ENCODE data around the gene LIN37. TPM values are rescaled to one million over a fixed set of nuclear protein-coding genes. Genes with fewer than 3 reads are reported as not detected.

The LIN37 gene
- total and polyA plus RNA-seq, 9 of the 15 experiments (the other 6 are each of a cell fraction or from before 2014, with no cell fraction given): 1.2 to 12.5 (median 8.6) TPM

DNA sequence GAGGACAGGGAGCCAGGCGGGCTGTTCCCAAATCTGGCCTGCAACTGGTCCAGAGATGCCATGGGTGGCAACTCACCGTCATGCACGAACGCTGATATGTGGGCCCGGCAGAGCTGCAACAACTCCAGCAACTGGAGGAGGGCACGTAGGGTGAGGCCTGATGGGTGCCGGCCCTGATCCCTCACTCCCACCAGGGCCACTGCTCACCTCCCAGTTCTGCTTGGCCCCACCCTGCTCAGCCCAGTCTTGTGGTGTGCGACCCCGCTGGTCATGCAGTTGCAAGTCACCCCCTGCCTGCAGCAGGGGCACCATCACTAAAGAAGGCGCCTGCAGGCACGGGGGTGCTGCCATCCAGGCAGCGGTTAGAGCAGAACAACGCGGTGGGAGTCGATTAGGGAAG, 43.9 kb downstream of the LIN37 start:
- no TSS peak for BruUV-seq (replicated peaks)
- Histone ChIP-seq H3K4me3 (no peak overlapping the region), H4K20me1 (replicated peaks; ENCODE audit: control insufficient read depth, insufficient read depth, low read length) (no peaks in the 10 kb centered on the region), H3K4me2 (ENCODE audit: insufficient read depth, low read length) (no peak overlapping the region), H3K9me3 (replicated peaks; ENCODE audit: control insufficient read depth, insufficient read depth, low read depth, low read length) (no peaks in the 10 kb centered on the region), H3K27me3 (ENCODE audit: control insufficient read depth in 2 of 2, insufficient read depth in 2 of 2, low read length in 2 of 2) (no peaks in the 10 kb centered on the region; a peak in 1 of 5 replicates), H3K9me1 (ENCODE audit: control insufficient read depth, insufficient read depth, low read length) (no peaks in the 10 kb centered on the region), H2AFZ (ENCODE audit: low read depth, low read length) (no peak overlapping the region), H3K36me3 (ENCODE audit: control insufficient read depth, insufficient read depth, low read length) (no peaks in the 10 kb centered on the region), H3K79me2 (ENCODE audit: control insufficient read depth, insufficient read depth, low read length) (no peaks in the 10 kb centered on the region), H3K4me1 (replicated peaks in 1 of 2; ENCODE audit: control insufficient read depth in 2 of 2, insufficient read depth in 2 of 2, low read length in 2 of 2) (peaks cover 0 to 53% of the 10 kb centered on the region in 2 experiments; a peak in 3 of 5 replicates), H3K27ac (ENCODE audit: extremely low read depth, low read depth, low read length) (no peak overlapping the region), H3K9ac (ENCODE audit: insufficient read depth in 1 of 2, low read depth in 2 of 2, low read length in 2 of 2) (no peak overlapping the region)
- ChIA-PET POLR2A (no interaction called here), CTCF (ENCODE audit: low intra/inter-chr PET ratio) (no interaction called here)
- TF ChIP-seq, protein P1, sequence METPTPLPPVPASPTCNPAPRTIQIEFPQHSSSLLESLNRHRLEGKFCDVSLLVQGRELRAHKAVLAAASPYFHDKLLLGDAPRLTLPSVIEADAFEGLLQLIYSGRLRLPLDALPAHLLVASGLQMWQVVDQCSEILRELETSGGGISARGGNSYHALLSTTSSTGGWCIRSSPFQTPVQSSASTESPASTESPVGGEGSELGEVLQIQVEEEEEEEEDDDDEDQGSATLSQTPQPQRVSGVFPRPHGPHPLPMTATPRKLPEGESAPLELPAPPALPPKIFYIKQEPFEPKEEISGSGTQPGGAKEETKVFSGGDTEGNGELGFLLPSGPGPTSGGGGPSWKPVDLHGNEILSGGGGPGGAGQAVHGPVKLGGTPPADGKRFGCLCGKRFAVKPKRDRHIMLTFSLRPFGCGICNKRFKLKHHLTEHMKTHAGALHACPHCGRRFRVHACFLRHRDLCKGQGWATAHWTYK (CRISPR knock-in tag; IDR thresholded peaks at IDR 0.05): no peak
- TF ChIP-seq IRF2 (CRISPR knock-in tag; IDR thresholded peaks at IDR 0.05) (no peak), HOMEZ (CRISPR knock-in tag; IDR thresholded peaks at IDR 0.05) (no peak), FOXP4 (CRISPR knock-in tag; IDR thresholded peaks at IDR 0.05; ENCODE audit: borderline replicate concordance) (no peak), ZNF407 (IDR thresholded peaks at IDR 0.05; ENCODE audit: low read depth) (no peak), SMAD3 (CRISPR knock-in tag; conservative IDR thresholded peaks at IDR 0.05) (no peak)
- TF ChIP-seq, protein P2, sequence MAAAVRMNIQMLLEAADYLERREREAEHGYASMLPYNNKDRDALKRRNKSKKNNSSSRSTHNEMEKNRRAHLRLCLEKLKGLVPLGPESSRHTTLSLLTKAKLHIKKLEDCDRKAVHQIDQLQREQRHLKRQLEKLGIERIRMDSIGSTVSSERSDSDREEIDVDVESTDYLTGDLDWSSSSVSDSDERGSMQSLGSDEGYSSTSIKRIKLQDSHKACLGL (CRISPR knock-in tag; IDR thresholded peaks at IDR 0.05; ENCODE audit: borderline replicate concordance, poor library complexity, severe bottlenecking): no peak
- 27% methylated on average over 14 of the region's 15 CpGs for WGBS (ENCODE audit: insufficient coverage, low coverage, missing lambda C conversion rate)
- ATAC-seq (no peak), DNase-seq (ENCODE audit: extremely low read depth in 1 of 4, low spot score in 3 of 4) (no peak), FAIRE-seq (no peak)
- intact Hi-C loops (cut with micrococcal nuclease): no loop called here
- in situ Hi-C loops (cut with MboI): no loop called here

Measured in K562 (cell line).